Activated CD8-positive, alpha-beta memory T cell treated with anti-CD3 and anti-CD28 coated beads, Interleukin-2, amount 50 U/mL, for 1 hour (primary cell): ENCODE data around the gene SV2C.
"Not testable (repeated sequence)": the region's sequence is repeated elsewhere in the genome, so short reads cannot be mapped to it uniquely, and the experiment has no call there.

Experiments used
- DNase-seq: peaks from one replicate; pipeline ENCODE4 v3.0.0-alpha.2; 2020; ENCODE audit errors: extremely low read depth

SV2C gene

DNA sequence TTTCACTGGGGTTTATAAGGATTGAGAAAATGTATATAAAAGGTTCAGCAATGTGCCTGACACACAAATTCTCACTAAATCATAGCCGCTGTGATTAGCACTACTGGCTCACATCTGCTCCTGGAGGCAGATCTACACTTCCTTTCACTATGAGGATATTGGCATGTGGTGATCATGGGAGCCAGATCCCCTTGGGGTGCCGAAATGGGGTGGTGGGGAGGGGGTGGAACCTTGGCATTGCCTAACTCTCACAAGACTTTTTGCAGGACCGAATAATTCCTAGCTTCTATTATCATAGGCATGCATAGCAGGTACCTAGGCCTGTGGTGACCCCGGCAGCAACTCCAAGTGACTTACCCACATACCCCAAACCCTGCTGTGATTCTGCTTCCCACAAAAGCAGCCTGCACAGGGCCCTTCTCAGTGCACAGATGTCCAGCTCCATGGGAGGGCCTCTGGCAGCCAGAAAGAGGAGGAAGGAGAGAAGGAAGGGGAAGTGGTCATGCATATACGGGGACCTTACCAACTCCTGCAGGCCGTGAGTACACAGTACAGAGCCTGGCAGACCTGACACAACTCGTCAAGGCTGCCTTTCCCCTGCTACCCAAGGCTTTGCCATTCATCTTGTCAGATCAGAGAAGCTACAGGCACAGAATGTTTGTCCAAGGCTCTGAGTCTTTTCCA is 258.6 kb downstream of the SV2C start:
- no peak for DNase-seq

DNA sequence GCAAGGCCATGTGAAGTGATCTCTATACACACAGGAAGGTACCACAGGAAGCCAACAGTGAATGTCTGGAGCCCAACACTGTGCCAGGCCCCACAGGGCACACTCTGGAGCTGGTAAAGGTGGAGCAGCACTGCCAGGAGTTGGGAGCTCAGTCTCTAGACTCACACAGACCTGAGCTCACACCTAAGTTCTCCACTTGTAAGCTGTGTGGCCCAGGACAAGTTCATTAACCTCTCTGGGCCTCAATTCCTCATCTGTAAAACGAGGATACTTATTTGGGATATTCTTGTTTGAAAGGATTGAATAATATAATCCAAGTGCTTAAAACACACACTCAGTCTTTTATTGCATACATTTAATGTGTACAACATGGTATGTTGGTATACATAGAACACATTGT is 259.3 kb downstream of the SV2C start:
- DNase-seq: no peak

DNA sequence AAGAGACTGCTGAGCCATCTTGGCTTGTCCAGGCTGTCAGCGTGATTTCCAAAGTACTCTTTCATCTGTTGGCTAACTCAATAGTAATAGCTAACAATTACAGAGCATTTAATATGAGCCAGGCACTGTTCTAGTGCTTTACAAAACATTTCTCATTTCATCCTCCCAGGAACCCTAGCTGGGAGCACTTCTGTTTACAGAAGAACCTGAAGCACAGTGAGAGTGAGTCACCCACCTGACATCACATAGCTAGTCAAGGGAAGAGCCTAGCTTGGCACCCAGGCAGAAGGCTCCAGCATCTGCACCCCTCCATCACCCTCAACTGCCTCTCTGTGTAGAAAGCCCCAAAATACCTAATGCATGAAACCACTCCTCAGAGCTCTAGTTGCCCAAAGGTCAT is 262.4 kb downstream of the SV2C start:
- DNase-seq: no peak

- no peak for DNase-seq
Observed at GRCh38 chr5:76351176-76351575, 268.0 kb downstream of the SV2C start.

DNA sequence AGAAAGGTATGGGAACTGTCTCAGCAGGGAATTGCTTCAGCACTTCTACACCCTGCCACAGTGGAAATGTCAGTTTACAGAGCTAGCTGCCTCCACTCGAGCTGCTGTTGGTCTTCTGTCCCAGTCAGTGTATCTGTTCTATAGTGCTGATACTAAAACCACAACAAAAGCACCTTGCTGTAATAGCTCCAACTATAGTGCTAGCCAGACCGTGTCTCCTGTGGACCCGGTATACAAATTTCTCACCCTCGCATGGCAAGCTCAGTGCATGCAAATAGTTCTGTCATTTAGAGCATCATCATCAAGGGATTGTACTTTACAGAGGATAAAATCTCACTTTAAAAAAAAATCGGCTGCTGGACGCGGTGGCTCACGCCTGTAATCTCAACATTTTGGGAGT is 268.4 kb downstream of the SV2C start:
- DNase-seq: no peak

DNA sequence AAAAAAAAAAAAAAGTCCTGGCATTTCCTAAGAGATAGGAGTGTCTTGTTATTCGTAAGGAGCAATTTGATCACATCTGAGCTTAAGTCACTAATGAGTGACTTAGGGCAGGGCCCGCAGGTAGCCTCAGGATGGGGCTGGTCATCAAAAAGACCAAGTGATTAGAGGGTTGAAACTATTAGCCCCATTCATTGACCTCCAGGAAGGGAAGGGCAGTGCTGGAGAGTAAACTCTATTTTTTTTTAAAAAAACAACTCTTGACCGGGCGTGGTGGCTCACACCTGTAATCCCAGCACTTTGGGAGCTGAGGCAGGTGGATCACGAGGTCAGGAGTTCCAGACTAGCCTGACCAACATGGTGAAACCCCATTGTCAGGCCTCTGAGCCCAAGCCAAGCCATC is 273.7 kb downstream of the SV2C start:
- no peak for DNase-seq

- no peak for DNase-seq
Observed at GRCh38 chr5:76363352-76364225, 280.4 kb downstream of the SV2C start.

DNA sequence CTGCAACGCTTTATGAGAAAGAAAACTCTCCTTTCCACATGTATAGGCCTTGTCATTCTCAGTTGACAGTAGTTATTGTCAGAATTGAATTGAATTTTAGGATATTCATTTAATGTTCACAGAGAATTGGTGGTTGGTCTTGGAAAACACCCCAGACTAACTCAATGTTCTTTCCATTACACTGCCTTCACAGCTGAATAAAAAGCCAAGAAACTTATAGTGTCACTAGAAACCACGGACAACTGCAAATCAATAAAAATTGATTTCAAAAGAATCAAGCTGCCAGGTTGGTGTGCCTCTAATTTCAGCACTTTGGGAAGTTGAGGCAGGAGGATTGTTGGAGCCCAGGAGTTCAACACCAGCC is 281.0 kb downstream of the SV2C start:
- DNase-seq: no peak

- DNase-seq: no peak
Observed at GRCh38 chr5:76365561-76365960, 282.4 kb downstream of the SV2C start.

DNA sequence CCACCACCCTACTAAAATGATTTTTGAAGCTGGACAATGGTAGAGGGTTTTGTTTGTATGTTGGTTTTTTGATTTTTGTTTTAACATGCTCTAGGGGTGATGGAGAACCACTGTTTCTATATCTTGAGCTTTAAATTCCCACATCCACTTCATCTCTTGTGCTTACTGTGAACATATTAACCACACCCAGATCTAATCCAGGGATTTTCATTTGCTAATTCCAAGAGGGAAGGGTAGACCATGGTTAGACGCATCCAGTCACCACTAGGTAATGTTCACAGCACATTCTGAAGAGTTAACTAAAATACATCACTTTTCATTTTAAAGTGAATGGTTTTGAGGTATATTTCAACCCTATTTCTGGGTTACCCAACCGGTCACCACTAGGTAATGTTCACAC is 283.4 kb downstream of the SV2C start:
- DNase-seq: no peak

DNA sequence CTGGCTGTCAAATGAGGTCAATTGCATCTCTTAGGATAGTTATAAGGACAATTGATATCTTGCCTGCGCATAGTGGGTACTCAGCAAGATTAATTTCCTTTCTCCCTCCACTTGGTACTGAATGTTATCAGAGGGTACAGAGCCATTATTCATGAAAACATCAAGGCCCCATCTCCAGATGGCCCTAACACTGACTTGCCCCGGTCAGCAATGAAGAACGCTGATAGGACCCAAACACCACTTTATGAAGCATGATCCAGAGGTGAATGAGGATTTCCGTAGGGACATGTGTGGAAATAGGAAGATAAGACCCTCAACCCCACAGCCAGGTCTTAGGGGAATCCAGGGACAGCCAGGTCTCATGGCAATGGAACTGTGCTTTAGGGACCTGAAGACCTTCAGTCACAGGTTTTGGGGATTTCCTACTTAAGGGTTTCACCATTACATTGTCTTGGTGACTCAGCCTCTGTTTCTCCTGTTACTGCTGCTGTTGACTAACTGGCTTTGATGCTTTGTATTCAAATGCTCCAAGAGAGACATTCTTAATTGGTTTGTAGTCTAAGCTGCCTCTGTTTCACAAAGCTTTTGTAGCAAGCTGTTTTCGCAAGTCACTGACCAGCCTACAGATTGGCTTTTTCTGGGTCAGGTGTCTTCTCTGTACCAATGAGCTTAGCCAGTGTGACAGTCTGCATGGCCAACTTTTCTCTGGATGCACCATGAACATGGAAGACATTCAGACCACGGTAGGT is 284.6 kb downstream of the SV2C start:
- no peak for DNase-seq

- DNase-seq: no peak
Observed at GRCh38 chr5:76368941-76369340, 285.8 kb downstream of the SV2C start.

DNA sequence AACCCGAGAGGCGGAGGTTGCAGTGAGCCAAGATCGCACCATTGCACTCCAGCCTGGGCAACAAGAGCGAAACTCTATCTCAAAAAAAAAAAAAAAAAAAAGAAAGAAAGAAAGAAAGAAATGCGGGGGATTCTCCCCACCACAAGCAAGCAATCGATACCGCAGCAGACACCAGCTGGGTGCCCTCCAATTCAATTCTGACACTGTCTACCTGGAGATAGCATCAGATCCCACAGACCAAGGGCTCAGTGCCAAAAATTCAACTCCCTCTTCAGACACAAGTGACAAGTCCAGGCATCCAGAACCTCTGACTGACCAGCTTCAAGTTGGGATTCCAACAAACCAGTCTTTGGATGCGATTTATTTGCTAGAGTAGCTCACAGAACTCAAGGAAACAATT is 286.5 kb downstream of the SV2C start:
- DNase-seq: not testable (repeated sequence)

- no peak for DNase-seq
Observed at GRCh38 chr5:76371960-76372322, 288.8 kb downstream of the SV2C start.

DNA sequence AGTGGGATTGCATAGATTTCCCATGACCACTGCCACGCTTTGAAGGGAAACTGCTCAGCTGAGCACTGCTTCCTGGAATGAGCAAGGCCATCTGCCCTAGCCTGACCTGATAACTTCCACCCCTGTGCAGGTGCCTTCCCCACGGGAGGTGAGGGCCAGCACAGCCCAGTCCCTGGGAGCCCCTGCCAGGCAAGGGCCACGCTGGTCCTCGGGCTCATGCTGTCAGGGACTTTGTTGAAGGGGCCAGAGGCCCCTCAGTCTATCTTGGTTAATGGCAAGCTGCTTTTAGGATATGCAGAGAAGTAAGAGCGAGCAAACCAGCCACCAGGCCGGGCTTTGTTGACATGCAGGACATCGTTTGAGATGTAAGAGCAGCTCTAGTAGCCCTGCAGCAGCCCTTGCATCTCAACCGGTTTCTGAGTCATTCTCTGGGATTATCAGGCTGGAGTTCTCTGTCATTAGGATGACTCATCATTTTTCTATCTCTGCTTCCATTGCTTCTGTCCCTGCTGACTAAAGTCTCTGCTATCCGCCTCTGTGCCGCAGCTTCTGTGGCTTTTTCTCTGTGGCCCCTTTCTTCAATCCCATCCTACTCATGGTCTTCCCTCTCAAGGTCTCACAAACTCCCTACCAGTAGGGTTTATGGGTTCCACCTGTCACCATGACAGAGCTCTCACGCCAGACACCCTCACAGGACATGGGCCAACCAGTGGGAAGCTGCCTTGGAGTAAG is 289.3 kb downstream of the SV2C start:
- DNase-seq: no peak

GRCh38 chr5:76376148-76376865 is 293.1 kb downstream of the SV2C start:
- DNase-seq: no peak

DNA sequence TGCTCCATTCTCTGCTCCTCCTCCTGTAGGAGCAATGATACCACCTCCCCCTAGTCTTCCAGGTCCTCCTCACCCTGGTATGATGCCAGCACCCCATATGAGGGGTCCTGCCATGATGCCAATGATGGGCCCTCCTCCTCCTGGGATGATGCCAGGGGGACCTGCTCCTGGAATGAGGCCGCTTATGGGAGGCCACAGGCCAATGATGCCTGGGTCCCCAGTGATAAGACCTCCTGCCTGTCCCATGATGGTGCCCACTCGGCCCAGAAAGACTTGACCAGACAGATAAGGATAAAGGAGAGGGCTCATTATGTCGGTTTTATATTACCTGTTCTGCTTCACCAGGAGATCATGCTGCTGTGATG is 293.7 kb downstream of the SV2C start:
- DNase-seq: no peak

DNA sequence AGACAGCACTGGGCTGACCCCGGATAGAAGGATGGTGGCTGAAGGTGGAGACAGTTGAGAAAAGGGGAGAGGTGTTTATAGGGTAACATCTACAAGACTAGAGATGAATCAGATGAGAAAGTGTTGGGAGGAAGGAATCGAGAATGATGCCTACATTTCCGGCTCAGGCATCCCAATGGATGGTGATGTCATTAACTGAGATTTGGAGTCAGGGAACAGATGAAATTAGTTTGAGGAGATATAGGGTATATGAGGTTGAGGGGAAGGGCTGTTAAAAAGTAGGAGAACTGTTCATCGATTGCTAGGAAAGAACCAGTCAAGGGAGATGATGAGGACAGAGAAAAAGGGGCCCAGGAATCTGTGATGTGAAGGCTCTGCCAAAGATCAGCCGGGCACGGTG is 295.2 kb downstream of the SV2C start:
- no peak for DNase-seq

- DNase-seq: no peak
Observed at GRCh38 chr5:76379316-76379715, 296.1 kb downstream of the SV2C start.

DNA sequence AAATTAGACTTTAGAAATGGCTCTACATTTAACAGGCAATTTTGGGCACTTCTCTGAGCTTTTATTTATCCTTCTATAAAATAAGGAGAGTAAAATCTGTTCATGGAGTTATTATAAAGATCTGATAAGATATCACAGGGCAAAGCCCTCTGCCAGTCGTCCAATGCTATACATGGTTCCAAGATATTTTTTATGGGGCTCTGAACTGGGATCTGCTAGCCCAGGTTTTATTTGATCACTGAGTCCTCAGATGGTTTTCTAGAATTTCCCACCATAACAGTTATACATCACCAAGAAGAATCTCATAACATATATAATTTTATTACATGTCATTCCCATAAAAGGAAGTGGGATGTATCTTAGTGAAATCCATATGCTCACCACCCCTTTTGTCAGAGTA is 296.7 kb downstream of the SV2C start:
- DNase-seq: no peak

- no peak for DNase-seq
Observed at GRCh38 chr5:76380346-76381066, 297.3 kb downstream of the SV2C start.
